IPS DF 6.9 (cell line): ENCODE data around the gene DLD.
"Not testable (repeated sequence)": the region's sequence is repeated elsewhere in the genome, so short reads cannot be mapped to it uniquely, and the experiment has no call there.

Source experiments
- DNase-seq: peaks from one replicate; pipeline ENCODE4 v3.0.0-alpha.2; 2013; ENCODE audit warnings: low read depth, low spot score
- H3K27ac ChIP-seq: one replicate; pipeline ENCODE4 v1.5.1; 2013; ENCODE audit warnings: low read length, control low read depth
- H3K27me3 ChIP-seq: 2 replicates; pipeline ENCODE4 v1.6.1; 2013; ENCODE audit warnings: mild to moderate bottlenecking, low read length; ENCODE audit not compliant: control insufficient read depth, insufficient read depth
- H3K36me3 ChIP-seq: 2 replicates; pipeline ENCODE4 v1.6.1; 2013; ENCODE audit warnings: low read length; ENCODE audit not compliant: control insufficient read depth, insufficient read depth
- H3K4me1 ChIP-seq: 2 replicates; pipeline ENCODE4 v1.6.1; 2013; ENCODE audit warnings: low read length; ENCODE audit not compliant: control insufficient read depth, insufficient read depth
- H3K4me3 ChIP-seq: 2 replicates; pipeline ENCODE4 v1.5.1; 2013; ENCODE audit warnings: mild to moderate bottlenecking, low read length
- H3K9me3 ChIP-seq: 2 replicates; pipeline ENCODE4 v1.6.1; 2013; ENCODE audit warnings: low read length, inconsistent platforms; ENCODE audit not compliant: control insufficient read depth, insufficient read depth
- WGBS: extraction: QIAGEN DNeasy Blood & Tissue Kit; methylation state at CpG from one replicate; pipeline ENCODE4 v1.1.7; 2013; ENCODE audit warnings: mixed read lengths, missing lambda C conversion rate; ENCODE audit not compliant: insufficient read length, insufficient coverage; 5-methylcytosine and 5-hydroxymethylcytosine counted together

The DLD gene

DNA sequence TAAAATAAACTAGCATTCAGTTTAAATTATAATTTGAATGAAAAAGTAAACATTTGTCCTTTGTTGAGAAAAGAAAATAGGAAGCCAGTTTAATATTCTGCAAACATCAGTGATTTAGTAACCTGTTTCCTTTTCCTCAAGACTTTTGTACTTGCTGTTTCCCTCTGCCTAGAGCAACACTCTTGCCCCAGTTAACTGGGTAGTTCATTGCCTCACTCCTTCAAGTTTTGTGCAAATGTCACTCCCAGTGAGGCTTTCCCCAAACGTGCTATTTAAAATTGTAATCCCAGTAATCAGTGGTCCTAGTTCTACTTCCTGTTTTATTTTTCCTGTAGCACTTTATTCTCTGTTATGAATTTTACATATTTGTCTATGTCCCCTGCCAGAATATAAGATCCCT lies 23.8 kb downstream of the DLD start:
- Histone ChIP-seq H3K36me3 (no peaks in the 10 kb centered on the region), H3K27ac (no peak overlapping the region), H3K4me1 (no peaks in the 10 kb centered on the region), H3K4me3 (no peak overlapping the region), H3K9me3 (no peaks in the 10 kb centered on the region), H3K27me3 (no peaks in the 10 kb centered on the region)
- no peak for DNase-seq
- no CpG with 5 or more reads among the region's 1 CpG for WGBS

DNA sequence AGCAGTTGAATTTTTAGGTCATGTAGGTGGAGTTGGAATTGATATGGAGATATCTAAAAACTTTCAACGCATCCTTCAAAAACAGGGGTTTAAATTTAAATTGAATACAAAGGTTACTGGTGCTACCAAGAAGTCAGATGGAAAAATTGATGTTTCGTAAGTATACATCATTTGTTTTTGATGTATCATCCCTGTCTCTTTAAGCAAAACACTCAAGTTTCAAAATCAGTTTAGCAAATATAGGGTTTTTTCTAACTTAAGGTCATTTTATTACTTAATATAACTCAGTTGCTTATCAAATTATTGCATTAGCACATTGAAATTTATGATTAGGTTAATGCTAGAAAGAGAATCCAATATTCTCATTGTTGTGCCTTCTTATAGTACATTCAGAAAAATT lies 24.6 kb downstream of the DLD start:
- Histone ChIP-seq H3K4me3 (no peak overlapping the region), H3K36me3 (no peaks in the 10 kb centered on the region), H3K27me3 (no peaks in the 10 kb centered on the region), H3K9me3 (no peaks in the 10 kb centered on the region), H3K27ac (no peak overlapping the region), H3K4me1 (no peaks in the 10 kb centered on the region)
- no peak for DNase-seq
- no CpG with 5 or more reads among the region's 2 CpGs for WGBS

DNA sequence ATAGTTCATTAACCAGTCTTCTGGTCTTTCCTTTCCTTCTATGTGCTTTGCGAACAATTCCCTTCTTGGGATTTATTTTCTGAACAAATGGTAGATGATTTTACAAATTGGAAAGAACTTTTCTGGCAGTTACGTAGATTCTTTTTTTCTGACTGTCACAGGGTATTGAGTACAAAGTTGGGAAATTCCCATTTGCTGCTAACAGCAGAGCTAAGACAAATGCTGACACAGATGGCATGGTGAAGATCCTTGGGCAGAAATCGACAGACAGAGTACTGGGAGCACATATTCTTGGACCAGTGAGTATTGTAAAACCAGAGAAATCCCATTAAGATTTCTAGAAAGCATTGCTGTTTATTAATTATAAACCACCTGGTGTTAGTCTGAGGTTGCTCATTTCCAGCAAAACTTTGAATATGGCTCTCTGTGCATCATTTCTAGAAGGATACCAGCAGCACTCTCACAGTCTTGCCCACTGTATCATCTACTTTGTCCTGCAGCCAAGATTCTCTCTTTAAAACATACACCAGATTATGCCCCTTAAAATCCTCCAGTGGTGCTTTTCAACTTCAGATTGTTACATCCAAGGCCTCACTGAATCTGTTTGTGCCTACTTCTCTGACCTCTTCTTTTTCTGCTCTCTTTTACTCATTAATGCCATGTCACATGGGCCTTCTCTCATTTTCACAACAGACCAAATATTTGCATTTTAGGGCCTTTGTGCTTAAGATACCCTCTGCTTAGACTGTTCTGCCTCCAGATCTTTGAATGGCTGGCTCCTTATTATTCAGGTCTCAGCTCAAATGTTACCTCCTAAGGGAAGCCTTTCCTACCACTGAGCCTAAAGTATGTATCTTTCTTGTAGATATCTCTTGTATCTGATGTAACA lies 27.0 kb downstream of the DLD start:
- H3K4me1 ChIP-seq = no peaks in the 10 kb centered on the region
- H3K36me3 ChIP-seq = no peaks in the 10 kb centered on the region
- H3K9me3 ChIP-seq = no peaks in the 10 kb centered on the region
- no peak overlapping the region for H3K4me3 ChIP-seq
- DNase-seq = no peak
- no CpG with 5 or more reads among the region's 3 CpGs for WGBS
- H3K27ac ChIP-seq = no peak overlapping the region
- H3K27me3 ChIP-seq = no peaks in the 10 kb centered on the region

DNA sequence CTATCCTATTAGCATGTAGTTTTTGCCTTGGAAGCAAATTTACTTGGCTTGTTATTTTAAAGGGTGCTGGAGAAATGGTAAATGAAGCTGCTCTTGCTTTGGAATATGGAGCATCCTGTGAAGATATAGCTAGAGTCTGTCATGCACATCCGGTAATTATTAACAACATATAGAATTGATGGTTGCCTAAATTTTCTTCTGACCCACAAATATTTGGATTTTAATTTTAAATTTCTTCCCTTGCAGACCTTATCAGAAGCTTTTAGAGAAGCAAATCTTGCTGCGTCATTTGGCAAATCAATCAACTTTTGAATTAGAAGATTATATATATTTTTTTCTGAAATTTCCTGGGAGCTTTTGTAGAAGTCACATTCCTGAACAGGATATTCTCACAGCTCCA lies 28.0 kb downstream of the DLD start:
- H3K27me3 ChIP-seq = no peaks in the 10 kb centered on the region
- H3K9me3 ChIP-seq = no peaks in the 10 kb centered on the region
- WGBS = no CpG with 5 or more reads among the region's 2 CpGs
- H3K27ac ChIP-seq = no peak overlapping the region
- H3K4me1 ChIP-seq = no peaks in the 10 kb centered on the region
- no peak for DNase-seq
- H3K36me3 ChIP-seq = no peaks in the 10 kb centered on the region
- no peak overlapping the region for H3K4me3 ChIP-seq

DNA sequence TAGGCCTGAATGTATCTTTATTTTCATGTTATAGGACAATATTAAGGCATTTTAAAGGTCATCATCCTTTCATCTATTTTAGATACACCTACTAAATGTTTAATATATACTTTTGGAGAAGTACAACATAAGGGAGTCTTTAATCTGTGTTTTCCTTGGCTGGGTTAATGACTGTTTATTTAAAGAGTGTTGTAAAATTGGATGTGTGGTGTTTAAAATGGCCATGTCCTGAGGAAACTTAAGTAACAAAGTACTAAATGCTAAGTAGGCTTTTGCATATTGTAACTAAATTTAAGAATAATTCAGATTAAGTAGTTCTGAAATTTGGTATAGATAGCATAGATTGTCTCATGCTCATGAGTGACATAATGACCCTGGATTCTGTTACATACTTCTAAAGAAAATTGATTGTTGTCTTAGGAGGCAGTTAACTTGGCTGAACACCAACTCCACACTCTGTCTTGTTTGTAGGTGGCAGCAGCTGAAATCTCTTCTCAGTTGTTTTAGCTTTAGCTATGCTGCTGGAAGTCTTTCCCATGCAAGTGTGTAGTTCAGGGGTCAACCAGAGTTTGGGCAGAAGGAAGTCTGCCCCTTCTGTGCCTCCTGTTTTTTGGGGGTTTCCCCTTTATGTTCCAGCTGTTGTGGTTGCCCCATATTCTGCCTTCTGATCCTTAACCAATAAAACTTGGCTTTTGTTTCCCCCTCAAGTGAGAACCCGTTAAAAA lies 29.2 kb downstream of the DLD start:
- no peak overlapping the region for H3K4me3 ChIP-seq
- no peaks in the 10 kb centered on the region for H3K4me1 ChIP-seq
- H3K36me3 ChIP-seq = no peaks in the 10 kb centered on the region
- WGBS = no CpG with 5 or more reads among the region's 1 CpG
- H3K27me3 ChIP-seq = no peaks in the 10 kb centered on the region
- H3K27ac ChIP-seq = no peak overlapping the region
- DNase-seq = no peak
- no peaks in the 10 kb centered on the region for H3K9me3 ChIP-seq

DNA sequence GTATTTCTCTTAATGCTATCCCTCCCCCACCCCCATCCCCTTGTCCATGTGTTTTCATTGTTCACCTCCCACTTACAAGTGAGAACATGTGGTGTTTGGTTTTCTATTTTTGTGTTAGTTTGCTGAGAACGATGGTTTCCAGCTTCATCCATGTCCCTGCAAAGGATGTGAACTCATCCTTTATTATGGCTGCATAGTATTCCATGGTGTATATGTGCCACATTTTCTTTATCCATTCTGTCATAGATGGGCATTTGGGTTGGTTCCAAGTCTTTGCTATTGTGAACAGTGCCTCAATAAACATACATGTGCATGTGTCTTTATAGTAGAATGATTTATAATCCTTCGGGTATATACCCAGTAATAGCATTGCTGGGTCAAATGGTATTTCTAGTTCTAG lies 30.8 kb downstream of the DLD start:
- not testable (repeated sequence) for H3K4me3 ChIP-seq, H3K36me3 ChIP-seq, H3K4me1 ChIP-seq, DNase-seq, H3K27me3 ChIP-seq, H3K27ac ChIP-seq, H3K9me3 ChIP-seq
- no CpG with 5 or more reads among the region's 2 CpGs for WGBS

DNA sequence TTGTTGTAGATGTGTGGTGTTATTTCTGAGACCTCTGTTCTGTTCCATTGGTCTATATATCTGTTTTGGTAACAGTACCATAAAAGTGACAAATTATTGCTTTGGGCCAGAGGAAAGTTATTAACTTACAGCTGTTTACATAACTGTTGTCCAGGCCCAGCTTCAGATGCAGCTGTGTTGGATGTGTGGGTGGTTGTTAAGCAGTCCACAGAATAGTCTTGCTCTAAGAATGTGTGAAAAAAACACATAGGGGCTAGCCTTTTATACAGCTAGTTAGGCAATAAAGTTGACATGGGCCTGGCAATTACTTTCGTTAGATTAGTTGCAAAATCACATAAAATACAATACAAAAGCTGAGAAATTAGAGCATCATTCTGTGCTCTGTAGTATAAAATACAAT lies 31.9 kb downstream of the DLD start:
- H3K4me1 ChIP-seq = no peaks in the 10 kb centered on the region
- no peaks in the 10 kb centered on the region for H3K36me3 ChIP-seq
- no CpG with 5 or more reads among the region's 1 CpG for WGBS

DNA sequence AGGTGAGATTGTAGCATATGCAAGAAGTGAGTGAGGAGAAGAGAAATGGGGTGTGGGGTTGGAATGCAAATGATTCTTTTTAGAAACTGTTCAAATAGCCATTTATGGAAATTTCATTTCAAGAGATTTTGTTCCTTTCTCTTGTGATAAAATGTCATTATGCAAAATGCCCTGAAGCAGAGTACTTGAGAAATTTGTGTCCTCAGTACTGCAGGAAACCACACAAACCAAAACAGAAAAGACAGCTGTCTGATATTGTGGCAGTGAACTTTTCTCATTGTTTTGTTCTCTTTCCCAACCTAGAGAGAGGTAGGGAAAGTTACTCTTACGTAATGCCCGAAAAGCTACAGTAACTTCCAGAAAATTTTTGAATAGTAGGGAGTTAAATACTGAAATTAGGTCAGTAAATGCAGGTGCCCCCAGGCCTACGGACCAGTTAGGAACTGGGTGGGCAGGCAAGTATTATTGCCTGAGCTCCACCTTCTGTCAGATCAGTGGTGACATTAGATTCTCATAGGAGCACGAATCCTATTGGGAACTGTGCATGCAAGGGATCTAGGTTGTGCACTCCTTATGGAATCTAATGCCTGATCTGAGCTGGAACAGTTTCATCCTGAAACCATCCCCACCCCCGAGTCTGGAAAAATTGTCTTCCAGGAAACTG lies 34.0 kb downstream of the DLD start:
- no peak overlapping the region for H3K27ac ChIP-seq
- no CpG with 5 or more reads among the region's 5 CpGs for WGBS

More for the DNA sequence above, 31.9 kb downstream of the DLD start:
- Histone ChIP-seq H3K27me3 (no peaks in the 10 kb centered on the region), H3K4me3 (no peak overlapping the region), H3K27ac (no peak overlapping the region), H3K9me3 (no peaks in the 10 kb centered on the region)
- no peak for DNase-seq

DNA sequence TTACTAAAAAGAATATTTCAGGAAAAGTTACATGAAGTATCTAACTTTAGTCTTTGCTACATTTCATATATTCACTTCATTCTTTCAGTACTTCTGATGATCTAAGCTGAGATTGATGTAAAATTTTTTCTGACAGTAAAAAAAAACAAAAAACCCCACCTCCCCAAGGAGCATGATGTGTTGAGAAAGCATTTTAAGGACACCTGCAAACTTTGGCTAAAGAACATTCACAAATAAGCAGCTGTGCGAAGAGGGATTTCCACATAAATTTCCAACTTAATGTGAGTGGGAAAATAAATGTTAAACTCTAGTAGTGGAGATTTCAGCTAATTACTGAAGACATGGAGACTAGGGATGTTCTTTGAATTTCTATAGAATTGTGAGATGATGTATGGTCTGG lies 35.5 kb downstream of the DLD start:
- Histone ChIP-seq H3K36me3 (no peaks in the 10 kb centered on the region), H3K27me3 (no peaks in the 10 kb centered on the region), H3K27ac (no peak overlapping the region), H3K4me1 (no peaks in the 10 kb centered on the region), H3K9me3 (no peaks in the 10 kb centered on the region), H3K4me3 (no peak overlapping the region)
- WGBS = no CpG with 5 or more reads among the region's 1 CpG
- DNase-seq = no peak

More for the DNA sequence above, 34.0 kb downstream of the DLD start:
- Histone ChIP-seq H3K4me1 (no peaks in the 10 kb centered on the region), H3K27me3 (no peaks in the 10 kb centered on the region), H3K9me3 (no peaks in the 10 kb centered on the region), H3K36me3 (no peaks in the 10 kb centered on the region), H3K4me3 (no peak overlapping the region)
- no peak for DNase-seq

DNA sequence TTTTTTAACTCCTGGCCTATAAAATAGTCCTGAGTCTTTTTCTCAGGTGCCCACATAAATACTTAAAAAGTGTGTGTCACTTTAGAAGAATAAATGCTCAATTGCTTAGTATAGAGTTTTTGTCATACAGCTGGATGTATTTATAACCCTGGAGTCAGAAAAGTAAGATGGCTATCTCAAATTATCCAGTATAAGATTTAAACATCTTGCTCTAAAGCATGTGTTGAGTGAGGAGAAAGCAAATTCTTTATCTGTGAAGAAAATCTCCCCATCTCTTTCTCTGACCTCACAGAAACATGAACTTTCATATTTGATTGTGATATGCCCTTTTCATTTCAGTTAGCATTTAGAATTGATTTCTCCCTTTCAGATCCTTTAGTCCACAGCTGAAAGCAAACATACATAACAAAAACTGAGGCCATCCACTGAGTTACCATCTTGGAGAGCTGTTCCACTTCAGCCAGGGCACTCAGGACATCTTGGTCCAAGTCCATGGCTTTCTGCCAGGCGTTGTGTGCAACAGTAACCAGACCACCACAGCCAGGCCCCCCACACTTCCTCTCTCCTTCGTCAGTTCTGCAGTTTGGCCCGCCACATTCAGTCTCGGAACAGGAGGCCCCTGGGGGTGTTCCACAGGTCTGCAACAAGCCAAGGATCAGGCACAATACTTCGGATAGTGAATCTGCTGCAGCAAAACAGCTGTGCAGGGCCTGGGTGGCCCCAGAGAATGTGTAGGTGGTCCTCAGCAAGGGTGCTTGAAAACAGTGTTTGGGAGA lies 40.9 kb downstream of the DLD start:
- H3K4me3 ChIP-seq = no peak overlapping the region

More for the DNA sequence above, 40.9 kb downstream of the DLD start:
- no peak overlapping the region for H3K27ac ChIP-seq
- H3K4me1 ChIP-seq = peaks cover 5% of the 10 kb centered on the region
- no peaks in the 10 kb centered on the region for H3K36me3 ChIP-seq
- DNase-seq = no peak
- H3K27me3 ChIP-seq = no peaks in the 10 kb centered on the region
- H3K9me3 ChIP-seq = no peaks in the 10 kb centered on the region
- WGBS = no CpG with 5 or more reads among the region's 5 CpGs
